GM18858 (cell line): ENCODE results near the gene NAA25.
"Not testable (repeated sequence)": the region's sequence is repeated elsewhere in the genome, so short reads cannot be mapped to it uniquely, and the experiment has no call there.

Source experiments
- ATAC-seq: cut with Tn5 transposase; IDR thresholded peaks from one replicate; pipeline ENCODE4 v1.9.1; 2021; ENCODE audit not compliant: unreplicated experiment

Gene NAA25

DNA sequence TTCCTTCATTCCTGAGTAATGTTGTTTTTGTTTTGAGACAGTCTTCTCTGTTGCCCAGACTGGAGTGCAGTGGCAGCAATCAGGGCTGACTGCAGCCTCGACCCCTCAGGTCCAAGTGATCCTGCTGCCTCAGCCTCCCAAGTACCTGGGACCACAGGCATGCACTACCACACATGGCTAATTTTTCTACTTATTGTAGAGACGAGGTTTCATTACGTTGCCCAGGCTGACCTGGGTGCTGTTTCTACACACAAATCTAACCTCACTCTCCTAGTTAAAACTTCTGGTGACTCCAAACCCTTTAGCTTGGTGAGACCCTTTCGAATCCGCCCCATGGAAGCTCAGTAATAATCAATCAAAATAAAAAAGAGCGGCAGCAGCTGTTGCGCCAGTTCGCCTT is 96.9 kb downstream of the NAA25 start:
- no peak for ATAC-seq

DNA sequence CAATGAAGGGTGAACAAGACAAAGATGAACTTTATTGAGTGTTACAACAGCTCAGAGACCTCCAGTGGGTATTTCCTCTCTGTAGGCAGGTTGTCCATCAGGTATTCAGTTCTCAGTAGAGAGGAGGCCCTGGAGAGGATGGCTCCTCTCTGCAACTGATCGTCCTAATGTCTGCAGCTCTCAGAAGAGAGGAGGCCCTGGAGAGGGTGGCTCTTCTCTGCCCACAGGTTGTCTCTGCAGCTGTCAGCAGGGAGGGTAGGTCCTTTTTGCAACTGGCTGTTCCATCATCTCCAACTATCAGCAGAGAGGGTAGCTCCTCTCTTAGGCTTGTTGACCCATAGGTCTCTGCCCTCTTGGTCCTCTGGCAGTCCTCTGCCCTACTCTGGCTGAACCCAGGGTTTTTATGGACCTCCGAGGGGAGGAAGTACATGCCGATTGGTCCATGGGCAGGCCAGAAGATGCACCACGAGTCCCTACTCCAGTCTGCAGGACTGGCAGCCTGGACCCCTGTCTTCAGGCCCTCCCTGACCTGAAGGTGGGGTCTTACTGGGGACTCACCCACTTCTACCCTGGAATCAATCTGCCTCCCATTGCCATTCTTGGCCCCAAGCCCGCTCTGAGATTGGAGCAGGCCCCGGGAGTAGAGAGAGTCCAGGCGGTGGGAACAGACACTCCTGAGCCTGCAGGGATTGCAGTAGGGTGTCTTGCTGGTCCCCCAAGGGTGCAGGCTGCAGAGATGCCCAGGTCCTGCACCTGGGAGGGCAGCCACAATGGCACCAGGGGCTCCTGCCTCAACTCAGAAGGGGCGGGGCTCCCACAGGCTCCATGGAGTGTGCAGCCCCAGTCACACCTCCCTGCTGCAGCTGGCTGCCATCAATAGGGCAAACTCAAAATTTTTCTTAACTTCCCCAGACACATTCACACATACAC is 97.9 kb downstream of the NAA25 start:
- no peak for ATAC-seq

- ATAC-seq, result not testable (repeated sequence)
These were observed 99.0 kb downstream of the NAA25 start for GRCh38 chr12:112009596-112009995.

DNA sequence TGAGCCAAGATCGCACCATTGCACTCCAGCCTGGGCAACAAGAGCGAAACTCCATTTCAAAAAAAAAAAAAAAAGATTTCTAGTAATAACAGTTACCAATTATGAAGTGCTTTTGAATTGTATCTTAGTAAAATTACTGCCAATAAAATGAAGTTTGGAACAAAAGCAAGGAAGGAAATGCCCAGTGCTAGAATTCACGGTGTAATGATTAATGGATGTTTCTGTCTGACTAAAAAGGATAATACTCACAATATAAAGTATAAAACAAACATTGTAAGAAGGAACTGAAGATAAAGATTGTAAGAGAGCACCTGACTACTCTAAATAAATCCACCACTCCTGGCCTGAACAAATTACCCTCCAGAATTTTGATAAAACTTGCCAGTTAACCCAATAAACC is 99.7 kb downstream of the NAA25 start:
- no peak for ATAC-seq

GRCh38 chr12:112007945-112008344 is 100.6 kb downstream of the NAA25 start:
- ATAC-seq, result no peak

DNA sequence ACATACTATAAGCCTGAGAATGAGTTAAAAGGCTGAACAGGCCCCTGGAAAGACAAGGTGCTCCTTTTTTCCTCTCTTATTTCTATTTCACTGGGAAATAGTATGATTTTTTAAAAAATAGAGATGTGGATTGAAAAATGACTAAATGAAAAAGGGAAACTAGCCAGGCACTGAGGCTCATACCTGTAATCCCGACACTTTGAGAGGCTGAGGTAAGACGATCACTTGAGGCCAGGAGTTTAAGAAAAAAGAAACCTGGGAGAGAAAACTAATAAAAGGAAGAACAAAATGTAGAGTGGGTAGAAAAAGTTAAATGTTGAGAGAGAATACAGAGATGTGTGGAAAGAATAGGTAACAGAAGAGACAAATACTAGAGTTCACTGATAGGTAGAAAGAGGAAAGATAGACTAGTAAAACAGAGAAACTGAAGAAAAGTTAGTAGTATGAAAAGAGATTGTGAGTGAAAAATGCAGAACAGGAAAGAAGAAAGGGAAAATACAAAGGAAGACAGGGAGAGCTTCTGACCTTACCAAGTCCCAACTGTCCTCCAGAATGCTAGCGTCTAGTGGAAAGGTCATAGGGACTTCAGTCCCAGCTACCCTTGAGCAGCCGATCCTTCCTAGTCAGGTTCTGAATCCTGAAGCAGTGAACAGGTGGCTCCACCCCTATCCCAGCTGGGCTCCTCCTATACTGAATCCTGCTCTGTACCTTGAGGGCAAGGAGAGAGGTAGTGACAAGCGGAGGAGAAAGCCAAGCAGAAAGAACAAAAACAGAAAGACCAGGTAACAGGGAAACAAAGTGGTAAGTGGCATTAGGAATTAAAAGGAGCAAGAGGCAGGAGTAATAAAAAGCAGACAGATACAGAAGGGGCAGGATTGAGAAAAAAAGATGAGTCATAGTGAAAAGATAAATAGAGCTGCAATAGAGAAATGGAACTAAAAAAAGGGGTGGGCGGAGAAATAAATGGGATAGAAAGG is 102.9 kb downstream of the NAA25 start:
- no peak for ATAC-seq

- ATAC-seq, result no peak
These were observed 104.5 kb downstream of the NAA25 start for GRCh38 chr12:112004041-112004440.

- no peak for ATAC-seq
These were observed 107.0 kb downstream of the NAA25 start for GRCh38 chr12:112001576-112001975.

DNA sequence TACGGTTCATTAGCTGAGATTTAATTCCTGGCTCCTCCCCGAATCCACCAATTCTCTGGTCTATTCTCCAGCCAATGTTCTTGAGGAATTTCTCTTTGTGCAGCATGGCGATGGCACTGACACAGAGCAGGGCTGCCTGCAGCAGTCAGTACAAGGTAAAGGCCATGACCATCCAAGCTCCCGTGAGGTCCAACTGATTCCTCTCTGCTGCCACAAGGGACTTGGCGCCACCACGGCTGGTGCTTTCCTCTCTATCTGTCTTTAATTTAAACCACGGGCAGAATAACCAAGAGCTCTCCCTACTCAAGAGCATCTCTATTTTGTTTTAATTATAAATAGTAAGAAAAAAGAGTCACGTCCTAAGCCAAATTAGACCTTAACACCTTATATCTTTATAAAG is 107.8 kb downstream of the NAA25 start:
- ATAC-seq, result no peak

- not testable (repeated sequence) for ATAC-seq
These were observed 109.5 kb downstream of the NAA25 start for GRCh38 chr12:111999129-111999528.

- no peak for ATAC-seq
These were observed 110.6 kb downstream of the NAA25 start for GRCh38 chr12:111998015-111998414.

- ATAC-seq, result no peak
These were observed 111.3 kb downstream of the NAA25 start for GRCh38 chr12:111997300-111997699.

DNA sequence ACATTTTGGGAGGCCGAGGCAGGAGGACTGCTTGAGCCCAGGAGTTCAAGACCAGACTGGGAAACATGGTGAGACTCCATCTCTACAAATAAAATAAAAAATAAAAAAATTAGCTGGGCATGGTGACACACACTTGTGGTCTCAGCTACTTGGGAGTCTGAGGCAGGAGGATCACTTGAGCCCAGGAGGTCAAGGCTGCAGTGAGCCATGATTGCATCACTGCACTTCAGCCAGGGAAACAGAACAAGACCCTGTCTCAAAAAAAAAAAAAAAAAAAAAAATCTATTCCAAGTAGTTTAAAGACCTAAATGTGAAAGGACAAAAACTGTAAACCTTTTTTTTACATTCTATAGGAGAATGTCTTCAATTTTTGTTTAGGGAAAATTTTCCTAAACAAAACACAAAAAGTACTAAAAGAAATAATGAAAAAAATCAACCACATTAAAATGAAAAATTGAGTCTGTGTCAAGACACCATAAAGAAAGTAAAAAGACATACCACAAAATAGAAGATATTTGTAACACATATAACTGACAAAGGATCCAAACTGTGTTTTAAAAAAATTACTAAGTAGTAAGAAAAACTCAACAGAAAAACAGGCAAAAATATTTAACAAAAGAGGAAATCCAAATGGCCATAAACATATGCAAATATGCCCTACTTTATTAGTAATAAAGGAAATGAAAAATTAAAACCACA is 112.7 kb downstream of the NAA25 start:
- no peak for ATAC-seq

GRCh38 chr12:111994211-111995111 is 114.1 kb downstream of the NAA25 start:
- not testable (repeated sequence) for ATAC-seq

DNA sequence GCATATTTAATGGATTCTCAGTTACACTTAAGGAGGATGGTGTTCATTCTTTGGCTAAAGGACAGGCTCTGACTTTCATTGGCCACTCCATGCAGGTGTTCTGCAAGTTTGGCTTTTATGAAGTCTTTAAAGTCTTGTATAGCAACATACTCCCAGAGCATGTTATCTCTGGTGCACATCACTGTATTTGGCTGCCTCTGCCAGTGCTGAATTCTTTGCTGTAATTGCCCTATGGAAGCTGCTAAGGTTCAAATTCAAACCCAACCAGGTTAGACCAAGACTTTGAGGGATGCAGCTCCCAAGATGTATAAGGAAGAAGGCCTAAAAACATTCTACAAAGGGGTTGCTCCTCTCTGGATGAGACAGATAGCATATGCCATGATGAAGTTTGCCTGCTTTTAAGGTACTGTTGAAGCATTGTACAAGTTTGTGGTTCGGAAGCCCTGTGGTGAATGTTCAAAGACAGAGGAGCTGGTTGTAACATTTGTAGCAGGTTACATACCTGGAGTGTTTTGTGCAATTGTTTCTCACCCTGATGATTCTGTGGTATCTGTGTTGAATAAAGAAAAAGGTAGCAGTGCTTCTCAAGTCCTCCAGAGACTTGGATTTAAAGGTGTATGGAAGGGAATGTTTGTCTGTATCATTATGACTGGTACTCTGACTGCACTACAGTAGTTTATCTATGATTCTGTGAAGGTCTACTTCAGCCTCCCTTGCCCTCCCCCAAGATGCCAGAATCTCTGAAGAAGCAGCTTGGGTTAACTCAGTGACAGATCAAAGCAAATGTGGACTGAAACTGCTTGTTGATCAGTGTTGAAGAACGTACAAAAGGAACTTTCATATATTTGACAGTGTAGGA is 115.1 kb downstream of the NAA25 start:
- no peak for ATAC-seq

- ATAC-seq, result no peak
These were observed 116.1 kb downstream of the NAA25 start for GRCh38 chr12:111992464-111992863.

DNA sequence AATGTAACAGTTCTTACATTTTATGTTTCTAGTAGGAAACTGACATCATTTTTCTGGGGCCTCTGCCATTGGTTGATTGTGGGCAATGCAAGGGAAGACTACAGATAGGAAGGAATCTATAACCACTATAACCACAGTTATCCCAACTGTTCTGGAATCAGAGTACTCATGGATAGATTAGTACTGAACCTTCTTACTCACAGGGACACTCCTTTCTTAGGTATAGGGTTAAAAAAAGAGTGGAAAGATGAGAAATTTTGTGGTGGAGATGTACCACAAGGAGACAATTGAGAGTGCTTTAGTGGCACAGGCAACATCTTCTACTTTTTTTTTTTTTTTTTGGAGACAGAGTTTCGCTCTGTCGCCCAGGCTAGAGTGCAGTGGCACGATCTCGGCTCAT is 116.6 kb downstream of the NAA25 start:
- no peak for ATAC-seq

DNA sequence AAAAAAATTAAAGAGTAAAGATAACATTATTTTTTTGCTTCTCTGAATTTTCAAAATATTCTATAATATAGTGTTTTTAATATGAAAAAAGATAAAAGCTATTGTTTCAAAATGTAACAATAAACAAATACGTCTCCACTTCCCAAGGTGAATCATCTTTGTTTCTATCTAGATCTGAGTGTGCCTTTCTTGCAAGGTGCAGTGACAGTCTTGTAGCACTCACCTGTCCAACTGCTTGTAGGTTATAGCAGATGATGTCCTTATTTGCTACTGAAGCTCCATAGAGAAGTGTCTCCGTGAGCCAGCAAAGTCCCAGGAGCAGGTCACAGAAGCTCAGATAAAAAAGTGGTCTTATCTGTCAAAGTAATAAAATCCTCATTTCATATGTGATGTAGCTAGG is 117.0 kb downstream of the NAA25 start:
- ATAC-seq, result no peak

GRCh38 chr12:111984820-111985219 is 123.8 kb downstream of the NAA25 start:
- ATAC-seq, result no peak
